GM11168 (cell line): ENCODE measurements around the gene KIF16B.

ENCODE experiments used
- in situ Hi-C: fragments of 300-500 bp; cut with MboI; formaldehyde crosslinking; loops from one replicate; pipeline ENCODE4 v1.12.0; 2022; ENCODE audit warnings: low sequenced_read_pairs; ENCODE audit not compliant: unreplicated experiment

Gene KIF16B

GRCh38 chr20:16555754-16556153, 17.5 kb downstream of the KIF16B start:
- in situ Hi-C loops = no loop called here

DNA sequence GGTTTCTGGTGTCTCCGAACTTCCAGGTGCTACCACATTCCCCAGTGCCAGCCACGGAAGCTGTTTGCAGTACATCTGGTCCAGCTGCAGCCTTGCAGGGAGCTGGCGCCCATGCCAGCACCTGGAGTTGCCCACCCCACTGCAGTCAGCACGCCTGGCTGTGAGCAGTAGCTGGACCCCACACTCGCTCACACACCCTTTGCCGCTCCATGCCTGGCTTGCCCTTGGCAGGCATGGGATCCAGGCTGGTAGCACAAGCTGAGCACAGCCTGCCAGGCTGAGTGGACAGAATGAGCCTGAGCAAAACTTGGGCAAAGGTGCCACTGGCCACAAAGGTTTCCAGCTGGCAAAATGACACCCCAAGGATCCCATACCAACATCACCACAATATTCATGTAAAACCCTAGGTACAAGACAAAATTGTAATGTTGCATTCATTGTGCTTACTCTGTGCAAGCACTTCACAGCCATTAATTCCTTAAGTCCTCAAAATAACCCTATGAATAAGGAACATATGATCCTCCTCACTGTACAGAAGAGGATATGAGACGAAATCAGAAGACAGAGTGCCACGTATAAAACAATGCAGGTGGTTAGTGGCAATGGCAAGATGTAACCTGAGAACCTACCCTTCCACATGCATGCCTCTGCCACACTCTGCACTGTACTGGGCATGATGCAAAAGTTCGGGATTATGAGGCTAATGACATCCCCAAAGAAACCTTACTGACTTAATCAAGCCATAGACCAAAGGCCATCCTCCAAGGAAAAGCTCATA, 18.3 kb downstream of the KIF16B start:
- in situ Hi-C loops = no loop called here

GRCh38 chr20:16553684-16554083, 19.6 kb downstream of the KIF16B start:
- in situ Hi-C loops = no loop called here

DNA sequence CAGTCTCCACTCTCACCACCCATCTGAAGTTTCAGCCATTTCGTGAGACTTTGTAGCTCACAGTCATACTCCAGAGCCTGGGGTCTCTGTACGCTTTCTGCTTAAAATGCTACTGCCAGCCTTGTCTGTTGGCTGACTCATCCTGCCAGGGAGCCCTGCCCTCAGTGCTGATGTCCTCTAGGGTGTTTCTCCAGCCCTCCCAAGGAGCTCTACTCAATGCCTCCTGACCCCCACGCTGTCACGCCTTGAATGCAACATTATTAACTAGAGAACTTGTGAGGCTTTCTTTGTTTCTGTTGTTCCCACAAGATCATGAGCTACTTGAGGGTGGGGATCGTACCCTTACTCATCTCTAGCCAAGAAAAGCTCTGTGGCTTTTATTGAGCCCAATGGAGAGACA, 20.1 kb downstream of the KIF16B start:
- in situ Hi-C loops = no loop called here

GRCh38 chr20:16552015-16552414, 21.2 kb downstream of the KIF16B start:
- in situ Hi-C loops = no loop called here

GRCh38 chr20:16551607-16552006, 21.6 kb downstream of the KIF16B start:
- in situ Hi-C loops = no loop called here

DNA sequence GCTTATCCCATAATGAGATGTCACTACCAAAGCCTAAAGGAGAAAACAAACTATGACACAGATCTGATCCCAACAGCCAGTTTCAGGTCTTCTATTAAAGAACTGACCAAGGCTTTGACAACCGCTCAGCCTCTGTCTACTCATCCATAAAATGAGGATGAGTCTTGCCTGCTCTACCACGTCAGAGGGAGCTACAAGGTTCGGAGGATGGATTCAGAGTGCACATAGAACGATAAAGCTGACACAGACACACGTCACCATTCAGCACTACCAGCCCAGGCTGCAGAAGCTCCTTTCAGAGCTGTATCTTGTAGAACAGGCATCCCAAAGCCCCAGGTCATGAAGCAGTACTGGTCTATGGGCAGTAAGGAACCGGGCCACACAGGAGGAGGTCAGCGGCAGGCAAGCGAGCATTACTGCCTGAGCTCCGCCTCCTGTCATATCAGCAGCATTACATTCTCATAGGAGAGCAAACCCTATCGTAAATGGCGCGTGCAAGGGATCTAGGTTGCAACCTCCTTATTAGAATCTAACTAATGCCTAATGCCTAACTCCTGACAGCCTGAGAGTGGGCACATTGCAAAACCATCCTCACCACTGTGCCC, 25.1 kb downstream of the KIF16B start:
- in situ Hi-C loops = no loop called here

DNA sequence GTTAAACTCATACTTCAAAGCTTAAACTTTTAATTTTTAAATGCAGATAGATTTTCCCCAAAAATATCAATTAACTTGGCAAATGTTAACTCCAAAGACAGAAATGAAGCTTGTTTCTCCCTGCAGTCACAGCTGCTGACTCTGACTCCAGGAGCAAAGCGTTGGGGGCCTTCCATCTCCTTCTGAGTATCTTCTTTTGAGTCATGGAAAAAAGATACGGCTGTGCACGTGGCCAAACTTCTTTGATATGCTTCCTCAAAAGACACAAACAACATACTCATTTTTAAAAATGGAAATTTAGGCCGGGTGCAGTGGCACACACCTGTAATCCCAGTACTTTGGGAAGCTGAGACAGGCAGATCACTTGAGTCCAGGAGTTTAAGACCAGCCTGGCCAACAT, 28.3 kb downstream of the KIF16B start:
- in situ Hi-C loops = no loop called here

- in situ Hi-C loops = no loop called here
Measured at GRCh38 chr20:16542477-16542876, 30.8 kb downstream of the KIF16B start.

- in situ Hi-C loops = no loop called here
Measured at GRCh38 chr20:16541878-16542277, 31.4 kb downstream of the KIF16B start.

DNA sequence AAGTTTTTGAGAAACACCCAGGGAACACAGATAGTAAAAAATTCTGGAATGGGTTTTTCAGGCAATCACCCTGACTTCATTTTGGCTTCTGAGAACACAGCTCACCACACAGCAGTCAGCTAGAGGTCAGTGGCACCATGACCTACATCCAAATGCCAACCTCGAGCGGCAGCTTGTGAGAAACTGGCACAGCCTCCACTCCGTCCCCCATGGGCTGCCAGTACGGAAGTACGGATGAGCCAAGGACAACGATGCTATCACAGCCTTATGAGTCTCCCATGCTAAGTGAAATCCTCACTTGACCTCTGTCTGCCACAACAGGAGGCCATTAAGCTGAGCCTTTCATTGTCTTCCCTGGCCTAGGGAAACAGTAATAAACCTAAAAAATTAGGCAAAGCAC, 32.0 kb downstream of the KIF16B start:
- in situ Hi-C loops = no loop called here

DNA sequence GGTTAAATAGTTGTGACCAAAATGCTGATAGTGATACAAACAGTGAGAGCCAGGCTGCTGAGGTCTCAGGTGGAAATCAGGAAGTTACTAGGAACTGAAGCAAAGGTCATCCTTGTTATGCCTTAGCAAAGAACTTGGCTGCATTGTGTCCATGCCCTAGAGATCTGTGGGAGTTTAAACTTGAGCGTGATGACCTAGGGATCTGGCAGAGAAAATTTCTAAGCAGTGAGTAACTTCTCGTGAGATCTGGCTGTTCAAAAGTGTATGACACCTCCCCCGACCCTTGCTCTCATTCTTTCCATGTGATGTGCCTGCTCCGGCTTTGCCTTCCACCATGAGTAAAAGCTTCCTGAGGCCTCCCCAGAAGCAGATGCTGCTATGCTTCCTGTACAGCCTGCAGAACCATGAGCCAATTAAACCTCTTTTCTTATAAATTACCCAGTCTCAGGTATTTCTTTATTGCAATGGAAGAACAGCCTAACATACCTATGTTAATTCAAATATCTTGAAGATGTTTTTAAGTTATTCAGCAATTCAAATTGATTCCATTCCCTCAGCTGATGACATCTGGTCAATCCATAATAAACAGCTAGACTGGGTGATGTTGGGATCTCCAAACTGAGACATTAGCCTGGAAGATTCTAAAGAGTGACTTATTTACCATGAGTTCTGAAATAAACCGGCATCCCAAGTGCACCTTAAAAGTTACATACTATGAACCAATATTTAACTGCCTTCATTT, 33.8 kb downstream of the KIF16B start:
- in situ Hi-C loops = no loop called here

DNA sequence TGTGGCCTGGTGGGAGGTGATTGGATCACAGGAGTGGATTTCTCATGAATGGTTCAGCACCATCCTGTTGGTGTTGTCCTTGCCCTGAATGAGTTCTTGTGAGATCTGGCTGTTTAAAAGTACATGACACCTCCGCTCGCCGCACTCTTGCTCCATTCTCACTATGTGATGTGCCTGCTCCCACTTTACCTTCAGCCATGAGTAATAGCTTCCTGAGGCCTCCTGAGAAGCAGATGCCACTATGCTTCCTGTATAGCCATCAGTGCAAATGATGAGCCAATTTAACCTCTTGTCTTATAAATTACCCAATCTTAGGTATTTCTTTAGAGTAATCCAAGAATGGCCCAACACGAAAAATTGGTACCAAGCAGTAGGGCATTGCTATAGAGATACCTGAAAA, 34.5 kb downstream of the KIF16B start:
- in situ Hi-C loops = no loop called here

DNA sequence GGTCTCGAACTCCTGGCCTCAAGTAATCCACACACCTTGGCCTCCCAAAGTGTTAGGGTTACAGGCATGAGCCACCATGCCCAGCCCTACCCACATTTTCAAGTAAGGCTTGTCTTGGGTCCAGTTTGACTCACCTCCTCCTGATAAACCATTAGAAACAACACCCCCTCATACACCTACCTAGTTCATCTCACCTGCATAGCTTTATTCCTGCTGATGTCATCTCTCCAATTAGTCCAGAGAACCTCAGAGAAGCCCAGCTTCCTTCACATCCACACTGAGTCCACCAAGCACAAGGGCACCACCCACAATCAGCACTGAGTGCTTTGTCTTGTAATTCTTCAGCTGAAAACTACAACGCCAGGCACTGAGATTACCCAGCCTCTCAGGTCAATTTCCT, 35.3 kb downstream of the KIF16B start:
- in situ Hi-C loops = no loop called here

DNA sequence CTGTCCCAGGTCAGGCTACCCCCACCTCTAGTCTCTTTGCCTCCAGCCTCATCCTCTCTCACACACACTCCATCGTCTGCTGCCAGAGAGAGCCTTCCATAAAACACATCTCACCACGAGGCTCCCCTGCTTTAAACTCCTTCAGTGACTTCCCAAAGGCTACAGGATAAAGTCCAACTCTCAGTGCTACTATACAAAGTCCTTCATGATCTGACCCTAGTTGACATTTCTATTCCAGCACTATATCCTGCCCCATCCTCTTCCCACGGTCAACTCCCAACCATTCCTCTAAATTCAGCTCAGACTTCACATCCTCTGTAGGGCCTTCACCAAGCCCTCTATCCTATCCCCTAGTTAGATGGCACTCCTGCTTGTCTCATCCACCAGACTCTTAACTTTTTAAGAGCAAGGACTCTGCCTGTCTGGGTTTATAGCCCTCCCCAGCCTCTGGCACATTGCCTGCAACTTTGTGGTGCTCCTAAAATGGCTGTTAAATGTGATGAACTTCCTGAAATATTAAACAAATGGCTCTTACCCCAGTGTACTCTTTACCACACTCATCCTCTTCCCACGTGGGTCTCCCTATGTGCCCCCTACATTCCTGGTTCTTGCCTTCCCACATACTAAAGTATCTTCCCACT, 36.1 kb downstream of the KIF16B start:
- in situ Hi-C loops = no loop called here

DNA sequence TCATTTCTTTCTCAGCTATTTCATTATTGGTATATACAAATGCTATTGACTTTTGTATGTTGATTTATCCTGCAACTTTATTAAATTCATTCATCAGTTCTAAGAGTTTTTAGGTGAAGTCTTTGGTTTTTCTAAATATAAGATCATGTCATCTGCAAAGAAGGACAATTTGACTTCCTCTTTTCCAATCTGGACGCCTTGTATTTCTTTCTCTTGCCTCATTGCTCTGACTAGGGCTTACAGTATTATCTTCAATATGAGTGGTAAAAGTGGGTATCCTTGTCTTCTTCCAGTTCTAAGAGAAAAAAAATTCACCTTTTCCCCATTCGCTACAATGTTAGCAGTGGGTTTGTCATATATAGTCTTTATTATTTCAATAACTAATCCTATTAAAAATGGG, 38.0 kb downstream of the KIF16B start:
- in situ Hi-C loops = no loop called here

GRCh38 chr20:16533502-16533901, 39.7 kb downstream of the KIF16B start:
- in situ Hi-C loops = no loop called here

GRCh38 chr20:16531485-16531884, 41.8 kb downstream of the KIF16B start:
- in situ Hi-C loops = no loop called here

GRCh38 chr20:16530201-16530681, 43.0 kb downstream of the KIF16B start:
- in situ Hi-C loops = no loop called here

DNA sequence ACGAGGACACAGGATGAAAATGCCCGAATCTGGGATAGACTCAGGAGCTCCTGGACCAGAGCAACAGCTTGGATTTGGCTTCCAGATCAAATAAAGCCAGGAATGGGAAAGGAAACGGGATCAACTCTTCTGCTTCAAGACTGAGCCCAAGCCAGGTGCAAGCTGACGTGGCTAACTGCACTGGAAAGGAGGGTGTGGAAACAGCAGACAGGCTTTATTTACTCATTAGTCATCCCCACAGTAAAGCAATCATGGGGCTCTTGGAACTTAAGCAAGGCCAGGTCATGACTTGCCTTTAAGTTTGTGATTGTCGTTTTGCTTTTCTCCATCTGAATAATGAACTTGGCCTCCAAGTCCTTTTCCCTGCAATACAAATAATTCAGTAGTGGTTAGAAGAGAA, 45.2 kb downstream of the KIF16B start:
- in situ Hi-C loops = no loop called here

GRCh38 chr20:16527438-16527837, 45.8 kb downstream of the KIF16B start:
- in situ Hi-C loops = no loop called here
